HG02943 (cell line): ENCODE results near the gene SCYGR5.
"Not testable (repeated sequence)": the region's sequence is repeated elsewhere in the genome, so short reads cannot be mapped to it uniquely, and the experiment has no call there.

Source experiments
- ATAC-seq: cut with Tn5 transposase; IDR thresholded peaks from one replicate; pipeline ENCODE4 v1.9.1; 2021; ENCODE audit warnings: mild to moderate bottlenecking, low read depth, moderate library complexity; ENCODE audit not compliant: unreplicated experiment

Gene SCYGR5

DNA sequence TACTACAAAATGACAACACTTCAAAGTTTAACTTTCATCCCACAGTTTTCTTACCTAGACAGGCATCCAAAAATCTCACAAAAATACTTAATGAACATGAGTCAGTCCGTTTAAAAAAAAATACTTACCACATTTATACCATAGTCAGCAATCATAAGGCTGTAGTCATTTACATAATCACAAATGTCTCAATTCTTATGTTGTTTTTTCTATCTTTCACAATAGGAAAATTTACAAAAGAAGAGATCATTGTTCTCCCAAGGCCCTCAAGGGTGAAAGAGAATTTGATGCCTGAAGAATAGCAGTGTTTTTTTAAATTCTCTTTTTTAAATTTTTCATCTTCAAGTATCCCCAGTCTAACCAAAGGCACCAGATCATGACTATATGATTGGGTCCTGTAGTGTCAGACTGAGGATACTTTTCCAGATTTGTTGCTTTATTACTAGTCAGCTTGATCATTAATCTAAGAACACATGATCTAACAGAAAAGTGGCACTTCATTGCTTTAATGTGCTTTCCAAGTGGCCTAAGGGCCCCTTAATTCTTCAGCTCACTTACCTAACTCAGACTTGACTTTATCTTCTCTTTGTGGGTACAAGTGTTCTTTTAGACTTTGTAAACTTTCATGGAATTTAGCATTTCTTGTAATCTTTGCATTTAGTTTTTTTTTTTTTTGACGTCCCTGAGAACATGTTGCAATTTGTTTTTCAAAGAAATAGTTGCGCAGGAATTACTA lies 4.7 kb downstream of the SCYGR5 start:
- no peak for ATAC-seq

DNA sequence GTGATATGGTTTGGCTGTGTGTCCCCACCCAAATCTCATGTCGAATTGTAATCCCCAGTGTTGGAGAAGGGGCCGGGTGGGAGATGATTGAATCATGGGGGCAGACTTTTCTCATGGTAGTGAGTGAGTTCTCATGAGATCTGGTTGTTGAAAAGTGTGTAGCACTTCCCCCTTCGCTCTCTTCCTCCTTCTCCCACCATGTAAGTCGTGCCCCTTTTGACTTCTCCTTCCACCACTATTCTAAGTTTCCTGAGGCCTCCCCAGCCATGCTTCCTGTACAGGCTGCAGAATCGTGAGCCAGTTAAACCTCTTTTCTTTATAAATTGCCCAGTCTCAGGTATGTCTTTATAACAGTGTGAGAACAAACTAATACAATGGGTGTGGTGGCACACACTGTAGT lies 7.0 kb downstream of the SCYGR5 start:
- not testable (repeated sequence) for ATAC-seq

- ATAC-seq = no peak
Measured at GRCh38 chr2:227674485-227674884, 7.9 kb downstream of the SCYGR5 start.

DNA sequence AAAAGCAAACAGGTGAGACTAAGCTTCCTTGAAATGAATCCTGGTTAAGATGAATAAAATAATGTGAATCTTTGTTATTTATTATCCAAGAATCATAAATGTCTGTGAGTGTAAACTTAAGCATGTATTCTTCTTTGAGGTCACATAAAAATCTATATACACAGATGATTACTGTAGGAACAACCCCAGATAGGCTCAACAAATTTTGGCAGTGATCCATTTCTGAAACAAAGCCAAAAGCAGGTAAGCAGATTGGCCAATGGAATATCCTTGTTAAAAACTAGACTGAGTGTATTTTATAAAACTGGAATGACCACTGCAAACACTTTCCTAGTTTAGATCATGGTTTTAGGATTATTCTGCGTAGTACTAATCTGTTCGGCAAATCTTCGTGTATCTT lies 11.3 kb downstream of the SCYGR5 start:
- no peak for ATAC-seq

- ATAC-seq = no peak
Measured at GRCh38 chr2:227684258-227684657, 17.7 kb downstream of the SCYGR5 start.

DNA sequence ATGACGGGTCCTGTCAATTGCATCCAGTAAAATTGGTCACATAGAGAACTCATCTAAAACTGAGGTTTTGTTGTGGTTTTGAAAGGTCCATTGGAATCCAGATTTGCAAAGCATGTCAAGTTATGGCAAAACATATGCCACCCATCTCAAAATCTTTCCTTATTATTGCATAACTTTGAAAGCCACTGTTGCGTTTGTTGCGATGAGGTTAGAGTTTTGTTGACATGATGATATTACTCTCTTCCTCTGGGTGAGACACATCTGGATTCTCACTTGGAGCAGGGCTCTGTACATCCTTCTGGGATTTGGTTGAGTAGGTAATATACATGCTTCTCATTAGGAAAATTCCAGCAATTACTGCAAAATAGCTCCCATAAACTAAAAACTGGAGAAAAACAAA lies 20.6 kb downstream of the SCYGR5 start:
- ATAC-seq = no peak

DNA sequence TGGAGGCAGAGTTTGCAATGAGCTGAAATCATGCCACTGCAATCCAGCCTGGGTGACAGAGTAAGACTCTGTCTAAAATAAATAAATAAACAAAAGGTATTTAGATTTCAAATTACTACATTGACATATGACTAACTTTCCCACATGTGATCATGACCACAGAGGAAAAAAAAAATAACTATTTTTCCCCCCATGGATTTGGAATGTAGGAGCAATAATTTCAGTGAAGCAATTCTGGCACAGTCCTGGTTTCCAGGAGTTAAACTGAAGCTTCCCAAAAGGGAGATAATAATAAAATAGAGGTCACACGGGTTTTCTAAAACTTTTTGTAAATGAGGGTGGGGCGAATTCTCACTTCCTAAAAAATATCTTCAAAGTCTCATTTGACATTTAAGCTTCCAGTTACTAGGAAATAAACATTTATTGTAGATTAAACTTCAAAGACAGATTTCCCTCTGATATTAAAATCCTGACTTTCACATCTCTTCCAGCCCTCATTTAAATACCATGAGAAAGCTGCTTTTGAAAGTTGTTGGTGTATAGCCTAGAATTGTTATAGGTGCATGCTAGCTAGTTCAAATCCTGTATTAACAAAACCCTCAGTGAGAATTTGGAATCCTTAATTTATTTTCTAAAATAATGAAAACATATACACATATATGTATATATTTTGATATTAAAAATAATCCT lies 30.5 kb downstream of the SCYGR5 start:
- no peak for ATAC-seq

- no peak for ATAC-seq
Measured at GRCh38 chr2:227701556-227701955, 35.0 kb downstream of the SCYGR5 start.

- ATAC-seq = no peak
Measured at GRCh38 chr2:227703280-227703732, 36.7 kb downstream of the SCYGR5 start.

- ATAC-seq = no peak
Measured at GRCh38 chr2:227703961-227704360, 37.4 kb downstream of the SCYGR5 start.

GRCh38 chr2:227706859-227707258 lies 40.3 kb downstream of the SCYGR5 start:
- no peak for ATAC-seq

DNA sequence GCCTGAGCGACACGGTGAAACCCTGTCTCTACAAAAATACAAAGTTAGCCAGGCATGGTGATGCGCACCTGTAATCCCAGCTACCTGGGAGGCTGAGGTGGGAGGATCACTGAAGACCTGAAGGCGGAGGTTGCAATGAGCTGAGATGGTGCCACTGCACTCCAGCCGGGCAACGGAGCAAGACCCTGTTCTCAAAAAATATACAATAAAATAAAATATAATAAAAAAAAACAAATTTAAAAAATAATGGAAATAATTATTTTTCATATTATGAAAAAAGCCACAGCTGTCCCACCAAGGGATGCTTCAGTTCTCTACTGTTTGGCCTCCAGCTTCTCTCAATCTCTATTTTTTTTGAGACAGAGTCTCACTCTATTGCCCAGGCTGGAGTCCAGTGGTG lies 40.8 kb downstream of the SCYGR5 start:
- no peak for ATAC-seq

DNA sequence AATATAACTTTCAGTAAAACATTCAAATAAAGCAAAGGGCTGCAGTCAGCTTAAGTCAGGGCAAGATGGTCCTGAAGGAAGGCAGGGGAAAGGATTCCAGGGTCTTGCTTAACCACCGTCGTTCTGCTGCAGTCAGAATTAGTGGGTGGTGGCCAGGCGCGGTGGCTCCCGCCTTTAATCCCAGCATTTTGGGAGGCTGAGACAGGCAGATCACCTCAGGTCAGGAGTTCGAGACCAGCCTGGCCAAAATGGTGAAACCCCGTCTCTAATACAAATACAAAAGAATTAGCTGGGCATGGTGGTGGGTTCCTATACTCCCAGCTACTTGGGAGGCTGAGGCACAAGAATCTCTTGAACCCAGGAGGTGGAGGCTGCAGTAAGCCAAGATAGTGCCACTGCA lies 44.4 kb downstream of the SCYGR5 start:
- no peak for ATAC-seq

GRCh38 chr2:227713291-227713690 lies 46.7 kb downstream of the SCYGR5 start:
- no peak for ATAC-seq

DNA sequence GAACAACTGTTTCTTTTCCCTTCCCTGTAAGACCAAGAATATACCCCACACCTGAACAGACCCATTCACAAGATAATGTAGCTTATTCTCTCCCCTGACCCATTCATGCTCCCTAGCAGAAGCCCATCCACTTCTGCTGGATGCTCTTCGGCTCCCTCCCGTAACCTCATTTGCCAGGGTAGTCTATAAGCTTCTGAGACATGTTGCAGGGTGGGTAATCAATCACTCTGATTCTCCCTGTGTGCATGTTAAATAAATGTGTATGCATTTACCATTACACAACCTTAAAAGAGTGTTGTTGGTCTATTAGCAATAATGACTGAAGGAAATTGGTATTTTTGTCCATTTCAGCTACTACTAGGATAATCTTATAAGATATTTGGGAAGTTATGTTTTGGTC lies 49.9 kb downstream of the SCYGR5 start:
- no peak for ATAC-seq
